Fibroblast of lung (primary cell): ENCODE results near the gene MLIP. TPM values are rescaled to one million over a fixed set of nuclear protein-coding genes. Genes with fewer than 3 reads are reported as not detected.
A peak's percentile ranks its signal among the peaks of the same experiment; 100 is the strongest.

Source experiments
- DNase-seq, 2 donors: peaks; one replicate each; pipeline versions ENCODE4 v3.0.0 to v3.0.0-alpha.2; 2010; ENCODE audit warnings: low read depth in 2 of 2
- H2AFZ ChIP-seq: 2 replicates; pipeline ENCODE4 v1.5.1; 2012; ENCODE audit warnings: low read length, control low read depth, inconsistent platforms
- H3K27ac ChIP-seq: 2 replicates; pipeline ENCODE4 v1.5.1; 2011; ENCODE audit warnings: low read length, control low read depth; ENCODE audit not compliant: insufficient read depth
- H3K27me3 ChIP-seq: 2 replicates; pipeline ENCODE4 v1.5.1; 2011; ENCODE audit warnings: mild to moderate bottlenecking, low read length; ENCODE audit not compliant: control insufficient read depth, insufficient read depth
- H3K36me3 ChIP-seq: 2 replicates; pipeline ENCODE4 v1.5.1; 2011; ENCODE audit warnings: low read length; ENCODE audit not compliant: control insufficient read depth, insufficient read depth
- H3K4me1 ChIP-seq: 2 replicates; pipeline ENCODE4 v1.5.1; 2011; ENCODE audit warnings: low read length; ENCODE audit not compliant: control insufficient read depth, insufficient read depth; ENCODE audit errors: extremely low read depth
- H3K4me2 ChIP-seq: 2 replicates; pipeline ENCODE4 v1.5.1; 2011; ENCODE audit warnings: low read length, control low read depth; ENCODE audit not compliant: insufficient read depth; ENCODE audit errors: extremely low read depth
- H3K4me3 ChIP-seq, 4 experiments: fragments of 200-600 bp in 1 of 4; sonication (generic) in 1 of 4; replicated peaks in 1 of 4; 2 replicates each; pipeline ENCODE4 v1.5.1; 2011 to 2016; ENCODE audit warnings: low read length in 4 of 4, low read depth in 3 of 4, mild to moderate bottlenecking in 3 of 4, control low read depth in 2 of 4, inconsistent platforms in 1 of 4, mixed read lengths in 1 of 4; ENCODE audit not compliant: insufficient read depth in 1 of 4; ENCODE audit errors: control extremely low read depth in 1 of 4
- H3K79me2 ChIP-seq: 2 replicates; pipeline ENCODE4 v1.5.1; 2012; ENCODE audit warnings: mild to moderate bottlenecking, low read length, inconsistent platforms; ENCODE audit not compliant: control insufficient read depth, insufficient read depth
- H3K9ac ChIP-seq: 2 replicates; pipeline ENCODE4 v1.5.1; 2011; ENCODE audit warnings: mild to moderate bottlenecking, low read length, control low read depth; ENCODE audit not compliant: insufficient read depth
- H3K9me3 ChIP-seq: 2 replicates; pipeline ENCODE4 v1.5.1; 2012; ENCODE audit warnings: low read depth, low read length; ENCODE audit not compliant: control insufficient read depth, insufficient read depth
- H4K20me1 ChIP-seq: 2 replicates; pipeline ENCODE4 v1.5.1; 2011; ENCODE audit warnings: low read length; ENCODE audit not compliant: control insufficient read depth, insufficient read depth; ENCODE audit errors: extremely low read depth
- EZH2 ChIP-seq: IDR thresholded peaks from 2 replicates; pipeline ENCODE4 v1.5.1; 2012; ENCODE audit warnings: low read length, control low read depth, mild to moderate bottlenecking; ENCODE audit errors: missing control alignments
- polyA plus RNA-seq, 2 donors: library from polyadenylated mRNA; depleted of rRNA in 1 of 2; stranded (reverse) in 1 of 2; unstranded in 1 of 2; fragments of >200 nt; gene quantifications; 2 replicates each; pipeline ENCODE4 v1.2.1, GENCODE V29; 2011 to 2012; ENCODE audit warnings: missing spikeins in 1 of 2
- total RNA-seq: library from RNA; depleted of rRNA; stranded (reverse); fragments of >200 nt; gene quantifications from 2 replicates; pipeline ENCODE4 v1.2.1, GENCODE V29; 2014
- TF ChIP-seq, protein P1 (sequence below), 2 donors: IDR thresholded peaks in 1 of 2; conservative IDR thresholded peaks in 1 of 2; 1 replicate in 1 of 2; 2 replicates in 1 of 2; pipeline ENCODE4 v1.5.1; 2011 to 2012; ENCODE audit warnings: low read length in 2 of 2, control low read depth in 1 of 2, inconsistent platforms in 1 of 2, low read depth in 1 of 2, mild to moderate bottlenecking in 1 of 2

The MLIP gene
- total and polyA plus RNA-seq, 2 donors (not counting 1 experiment from before 2014, with no cell fraction given), result 0.07 TPM; not detected in 1

GRCh38 chr6:54262971-54263370 is 151.7 kb downstream of the MLIP start:
- no peak overlapping the region for H3K4me2 ChIP-seq
- no peaks in the 10 kb centered on the region for H3K9me3 ChIP-seq
- H3K36me3 ChIP-seq, result no peaks in the 10 kb centered on the region
- H3K27me3 ChIP-seq, result no peaks in the 10 kb centered on the region
- H3K4me1 ChIP-seq, result no peaks in the 10 kb centered on the region
- H4K20me1 ChIP-seq, result no peaks in the 10 kb centered on the region
- no peak overlapping the region for H3K4me3 ChIP-seq
- no peak overlapping the region for H3K9ac ChIP-seq
- no peak for TF ChIP-seq EZH2
- TF ChIP-seq, protein P1, sequence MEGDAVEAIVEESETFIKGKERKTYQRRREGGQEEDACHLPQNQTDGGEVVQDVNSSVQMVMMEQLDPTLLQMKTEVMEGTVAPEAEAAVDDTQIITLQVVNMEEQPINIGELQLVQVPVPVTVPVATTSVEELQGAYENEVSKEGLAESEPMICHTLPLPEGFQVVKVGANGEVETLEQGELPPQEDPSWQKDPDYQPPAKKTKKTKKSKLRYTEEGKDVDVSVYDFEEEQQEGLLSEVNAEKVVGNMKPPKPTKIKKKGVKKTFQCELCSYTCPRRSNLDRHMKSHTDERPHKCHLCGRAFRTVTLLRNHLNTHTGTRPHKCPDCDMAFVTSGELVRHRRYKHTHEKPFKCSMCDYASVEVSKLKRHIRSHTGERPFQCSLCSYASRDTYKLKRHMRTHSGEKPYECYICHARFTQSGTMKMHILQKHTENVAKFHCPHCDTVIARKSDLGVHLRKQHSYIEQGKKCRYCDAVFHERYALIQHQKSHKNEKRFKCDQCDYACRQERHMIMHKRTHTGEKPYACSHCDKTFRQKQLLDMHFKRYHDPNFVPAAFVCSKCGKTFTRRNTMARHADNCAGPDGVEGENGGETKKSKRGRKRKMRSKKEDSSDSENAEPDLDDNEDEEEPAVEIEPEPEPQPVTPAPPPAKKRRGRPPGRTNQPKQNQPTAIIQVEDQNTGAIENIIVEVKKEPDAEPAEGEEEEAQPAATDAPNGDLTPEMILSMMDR (conservative IDR thresholded peaks at IDR 0.05 in 1 of 2, IDR thresholded peaks at IDR 0.05 in 1 of 2; ENCODE audit: low read depth in 1 of 2, low read length in 2 of 2), result no peak
- H3K79me2 ChIP-seq, result no peaks in the 10 kb centered on the region
- no peak overlapping the region for H3K27ac ChIP-seq
- no peak overlapping the region for H2AFZ ChIP-seq
- no peak for DNase-seq

- peak in 1 of 2 donors; percentile 14 for DNase-seq
- Histone ChIP-seq H3K36me3 (no peaks in the 10 kb centered on the region), H3K4me3 (no peak overlapping the region), H3K79me2 (no peaks in the 10 kb centered on the region), H3K4me1 (no peaks in the 10 kb centered on the region), H3K9me3 (no peaks in the 10 kb centered on the region), H3K4me2 (no peak overlapping the region), H3K27ac (no peak overlapping the region), H3K9ac (no peak overlapping the region), H4K20me1 (no peaks in the 10 kb centered on the region), H2AFZ (peak overlapping the region; percentile 12), H3K27me3 (no peaks in the 10 kb centered on the region)
- TF ChIP-seq EZH2, result no peak
- TF ChIP-seq, protein P1 (conservative IDR thresholded peaks at IDR 0.05 in 1 of 2, IDR thresholded peaks at IDR 0.05 in 1 of 2; ENCODE audit: low read depth in 1 of 2, low read length in 2 of 2), result no peak
These were observed 153.5 kb downstream of the MLIP start for GRCh38 chr6:54264581-54265272.

DNA sequence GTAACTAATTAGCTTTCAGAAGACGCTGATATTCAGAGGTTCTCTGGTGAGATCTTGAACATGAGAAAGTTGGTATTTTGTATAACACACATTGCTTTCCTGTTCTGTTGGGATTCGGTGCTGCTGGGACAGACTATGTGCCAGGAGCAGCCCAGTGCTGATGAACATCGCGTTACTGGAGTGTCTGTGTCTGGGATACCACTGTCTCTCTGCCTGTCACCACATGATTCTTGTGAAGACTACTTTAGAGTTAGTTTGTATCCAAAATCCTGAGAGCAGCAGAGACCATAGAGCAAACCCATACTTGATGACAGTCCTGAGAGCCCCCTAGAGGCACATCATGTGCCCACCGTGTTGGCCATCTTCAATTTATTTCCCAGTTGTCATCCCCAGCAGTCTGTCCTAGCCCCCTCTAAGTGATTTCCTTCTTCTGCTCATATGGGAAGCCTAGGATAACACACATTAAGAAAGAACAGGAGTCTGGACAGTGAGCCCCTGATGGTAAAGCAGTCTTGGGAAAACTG is 155.2 kb downstream of the MLIP start:
- Histone ChIP-seq H3K27ac (no peak overlapping the region), H4K20me1 (no peaks in the 10 kb centered on the region), H2AFZ (peak overlapping the region; percentile 35)

More for the DNA sequence above, 155.2 kb downstream of the MLIP start:
- Histone ChIP-seq H3K9me3 (no peaks in the 10 kb centered on the region), H3K79me2 (no peaks in the 10 kb centered on the region), H3K9ac (no peak overlapping the region), H3K27me3 (no peaks in the 10 kb centered on the region), H3K4me3 (no peak overlapping the region), H3K4me1 (no peaks in the 10 kb centered on the region), H3K4me2 (no peak overlapping the region), H3K36me3 (no peaks in the 10 kb centered on the region)
- TF ChIP-seq, protein P1 (conservative IDR thresholded peaks at IDR 0.05 in 1 of 2, IDR thresholded peaks at IDR 0.05 in 1 of 2; ENCODE audit: low read depth in 1 of 2, low read length in 2 of 2), result no peak
- DNase-seq, result no peak
